CD4-positive, alpha-beta T cell (primary cell): ENCODE data around the gene MCC. TPM values are rescaled to one million over a fixed set of nuclear protein-coding genes. Genes with fewer than 3 reads are reported as not detected.

Experiments used
- ATAC-seq: fragments of 200-7000 bp; cut with Tn5 transposase; one replicate; pipeline ENCODE4 v1.10.0; 2022; ENCODE audit warnings: mild to moderate bottlenecking; ENCODE audit not compliant: poor library complexity
- CTCF ChIA-PET: fragments of 350-600 bp; sonication (Branson Sonifier 250); formaldehyde crosslinking; loops from one replicate; lab custom pipeline; 2021; ENCODE audit warnings: antibody characterized with exemption, inconsistent platforms; lab: Charles Lee
- POLR2A ChIA-PET: fragments of 350-600 bp; sonication (Branson Sonifier 250); formaldehyde crosslinking; loops from one replicate; lab custom pipeline; 2021; ENCODE audit warnings: antibody characterized with exemption, inconsistent platforms; lab: Charles Lee
- DNase-seq, 14 experiments: peaks; one replicate each; pipeline ENCODE4 v3.0.0-alpha.2; 2013 to 2020; ENCODE audit warnings: mixed read lengths in 2 of 14
- H3K27ac ChIP-seq, 2 donors: one replicate each; pipeline versions ENCODE4 v1.5.1 to v1.7.0; 2013; ENCODE audit warnings: low read length in 2 of 2, low read depth in 1 of 2, mild to moderate bottlenecking in 1 of 2
- H3K27me3 ChIP-seq, 2 experiments: 1 replicate in 1 of 2; 2 replicates in 1 of 2; pipeline versions ENCODE4 v1.6.1 to v1.7.0; 2013; ENCODE audit warnings: low read length in 2 of 2, control low read depth in 1 of 2, mild to moderate bottlenecking in 1 of 2, moderate library complexity in 1 of 2; ENCODE audit not compliant: insufficient read depth in 2 of 2, control insufficient read depth in 1 of 2
- H3K36me3 ChIP-seq: one replicate; pipeline ENCODE4 v1.6.1; 2013; ENCODE audit warnings: low read length, control low read depth; ENCODE audit not compliant: insufficient read depth
- H3K4me1 ChIP-seq: one replicate; pipeline ENCODE4 v1.6.1; 2013; ENCODE audit warnings: low read length, control low read depth; ENCODE audit not compliant: insufficient read depth
- H3K4me3 ChIP-seq: one replicate; pipeline ENCODE4 v1.5.1; 2013; ENCODE audit warnings: mild to moderate bottlenecking, low read length, moderate library complexity
- H3K9me3 ChIP-seq, 2 experiments: 1 replicate in 1 of 2; 2 replicates in 1 of 2; pipeline versions ENCODE4 v1.6.1 to v1.7.0; 2013; ENCODE audit warnings: low read length in 2 of 2, mild to moderate bottlenecking in 2 of 2, control low read depth in 1 of 2, moderate library complexity in 1 of 2; ENCODE audit not compliant: control insufficient read depth in 1 of 2, insufficient read depth in 1 of 2
- H3K27ac Mint-ChIP-seq: one replicate; pipeline ENCODE4 v1.8.0; 2020; ENCODE audit warnings: mixed read lengths
- H3K27me3 Mint-ChIP-seq: one replicate; pipeline ENCODE4 v1.8.0; 2021; ENCODE audit warnings: mixed read lengths
- H3K36me3 Mint-ChIP-seq: one replicate; pipeline ENCODE4 v1.8.0; 2021; ENCODE audit warnings: low read depth, mixed read lengths
- H3K4me1 Mint-ChIP-seq: one replicate; pipeline ENCODE4 v1.8.0; 2021; ENCODE audit warnings: low read depth, mixed read lengths
- H3K4me3 Mint-ChIP-seq: one replicate; pipeline ENCODE4 v1.8.0; 2020; ENCODE audit warnings: mild to moderate bottlenecking, mixed read lengths
- H3K9me3 Mint-ChIP-seq: one replicate; pipeline ENCODE4 v1.8.0; 2020; ENCODE audit warnings: mixed read lengths
- CTCF ChIP-seq: fragments of 200-600 bp; IDR thresholded peaks from one replicate; pipeline ENCODE4 v1.8.0; 2022; ENCODE audit warnings: antibody characterized with exemption, mild to moderate bottlenecking
- intact Hi-C, 2 experiments: fragments of 100-400 bp; cut with DNase I in 1 of 2; cut with micrococcal nuclease in 1 of 2; formaldehyde crosslinking; loops; one replicate each; pipeline versions ENCODE4 v1.15.1 to v1.9.0; 2023 to 2025; cut with DNase I, micrococcal nuclease
- total RNA-seq, 174 experiments: library from RNA in 2 of 174; stranded (reverse) in 2 of 174; gene quantifications; one replicate each; pipeline ENCODE4 v1.2.3 and lab custom pipeline; 2021 to 2026

The MCC gene
- total RNA-seq, 2 experiments from 2014 or later = 3.2 to 3.3 TPM

GRCh38 chr5:113387844-113388243 is 100.4 kb downstream of the MCC start:
- no peaks in the 10 kb centered on the region for H3K4me1 ChIP-seq
- DNase-seq (no peak), ATAC-seq (no peak)
- no peak overlapping the region for H3K4me3 Mint-ChIP-seq
- TF ChIP-seq CTCF = no peak
- no peak overlapping the region for H3K27ac Mint-ChIP-seq
- intact Hi-C loops = no loop called here
- H3K4me1 Mint-ChIP-seq = no peaks in the 10 kb centered on the region
- H3K9me3 Mint-ChIP-seq = no peaks in the 10 kb centered on the region
- no peaks in the 10 kb centered on the region for H3K36me3 ChIP-seq
- H3K9me3 ChIP-seq = no peaks in the 10 kb centered on the region
- no peak overlapping the region for H3K4me3 ChIP-seq
- CTCF ChIA-PET = no interaction called here
- no peaks in the 10 kb centered on the region for H3K36me3 Mint-ChIP-seq
- H3K27me3 Mint-ChIP-seq = peaks cover 58% of the 10 kb centered on the region
- H3K27ac ChIP-seq = no peak overlapping the region
- peaks cover 15 to 17% of the 10 kb centered on the region in 2 experiments for H3K27me3 ChIP-seq
- POLR2A ChIA-PET = no interaction called here

DNA sequence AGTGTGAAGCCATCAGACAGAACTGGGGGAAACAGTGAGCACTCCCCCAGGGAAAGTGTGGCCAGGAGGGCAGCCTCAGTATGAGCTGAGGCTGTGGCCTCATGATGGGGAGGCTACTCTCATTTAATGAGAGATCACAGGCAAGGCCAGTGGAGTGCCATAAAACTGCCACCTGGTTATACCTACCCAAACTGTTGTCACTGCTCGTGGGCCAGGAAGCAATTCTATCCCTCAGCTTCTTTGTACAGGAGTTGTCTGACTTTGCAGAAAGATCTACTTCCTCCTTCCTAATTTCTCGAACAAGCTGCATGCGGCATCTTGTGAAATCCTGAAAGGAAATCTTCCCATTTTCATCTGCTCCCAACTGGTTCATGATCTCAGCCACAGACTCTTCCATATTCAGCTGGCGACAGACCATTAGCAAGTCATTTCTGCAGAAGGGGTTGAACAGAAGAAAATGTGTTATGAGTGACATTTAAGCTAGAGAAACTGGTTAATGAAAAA is 103.4 kb downstream of the MCC start:
- intact Hi-C loops = no loop called here
- no peak overlapping the region for H3K27ac ChIP-seq
- POLR2A ChIA-PET = no interaction called here
- H3K4me3 ChIP-seq = no peak overlapping the region
- H3K9me3 Mint-ChIP-seq = no peaks in the 10 kb centered on the region
- H3K36me3 ChIP-seq = no peaks in the 10 kb centered on the region
- H3K27me3 ChIP-seq = peaks cover 6 to 13% of the 10 kb centered on the region in 2 experiments
- TF ChIP-seq CTCF = no peak
- H3K4me3 Mint-ChIP-seq = no peak overlapping the region
- H3K9me3 ChIP-seq = no peaks in the 10 kb centered on the region
- H3K36me3 Mint-ChIP-seq = no peaks in the 10 kb centered on the region
- no peak for DNase-seq
- CTCF ChIA-PET = no interaction called here
- H3K27ac Mint-ChIP-seq = no peak overlapping the region
- H3K4me1 ChIP-seq = no peaks in the 10 kb centered on the region
- H3K27me3 Mint-ChIP-seq = peaks cover 71% of the 10 kb centered on the region
- H3K4me1 Mint-ChIP-seq = peaks cover 13% of the 10 kb centered on the region
- no peak for ATAC-seq

DNA sequence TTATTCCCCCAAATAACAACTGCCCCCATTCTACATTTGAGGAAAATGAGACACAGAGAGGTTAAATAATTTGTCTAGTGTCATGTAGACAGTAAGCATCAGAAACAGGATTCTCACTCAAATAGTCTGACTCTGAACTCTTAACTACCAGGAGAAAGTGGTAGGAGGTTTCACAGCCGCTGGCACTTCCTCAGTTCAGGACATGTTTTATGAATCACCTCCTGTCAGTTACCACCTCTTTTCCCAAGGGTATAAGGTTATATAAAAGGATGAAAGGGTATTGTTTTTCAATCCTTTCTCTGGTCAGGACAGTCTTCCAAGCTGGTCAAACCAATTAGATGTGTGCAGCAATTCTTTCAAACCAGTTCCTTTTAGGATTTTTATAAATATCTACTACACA is 105.5 kb downstream of the MCC start:
- ATAC-seq = no peak
- Histone ChIP-seq H3K4me3 (no peak overlapping the region), H3K27me3 (peaks cover 6 to 7% of the 10 kb centered on the region in 2 experiments), H3K4me1 (peaks cover 11% of the 10 kb centered on the region), H3K9me3 (no peaks in the 10 kb centered on the region), H3K36me3 (no peaks in the 10 kb centered on the region), H3K27ac (no peak overlapping the region)
- DNase-seq = no peak
- intact Hi-C loops = no loop called here
- Mint-ChIP-seq H3K4me3 (no peak overlapping the region), H3K36me3 (no peaks in the 10 kb centered on the region), H3K9me3 (no peaks in the 10 kb centered on the region), H3K4me1 (peaks cover 32% of the 10 kb centered on the region), H3K27me3 (peaks cover 56% of the 10 kb centered on the region), H3K27ac (no peak overlapping the region)
- TF ChIP-seq CTCF = no peak
- ChIA-PET CTCF (no interaction called here), POLR2A (no interaction called here)
